Right lobe of liver (tissue), 6 donors: Measurements from ENCODE around the gene QRICH2. TPM values are rescaled to one million over a fixed set of nuclear protein-coding genes. Genes with fewer than 3 reads are reported as not detected.
A peak's percentile ranks its signal among the peaks of the same experiment; 100 is the strongest.
"Not testable (repeated sequence)": the region's sequence is repeated elsewhere in the genome, so short reads cannot be mapped to it uniquely, and the experiment has no call there.

Experiments used
- ATAC-seq, 4 donors: fragments of 200-7000 bp; cut with Tn5 transposase; one replicate each; pipeline ENCODE4 v1.9.1; 2020; ENCODE audit warnings: mild to moderate bottlenecking in 4 of 4, moderate library complexity in 4 of 4
- DNase-seq, 3 donors: peaks; one replicate each; pipeline ENCODE4 v3.0.0-alpha.2; 2020
- H3K27ac ChIP-seq, 3 donors: fragments of 200-600 bp; one replicate each; pipeline ENCODE4 v1.8.0; 2022
- H3K27me3 ChIP-seq, 2 donors: fragments of 200-600 bp; one replicate each; pipeline ENCODE4 v1.8.0; 2022
- H3K36me3 ChIP-seq, 4 donors: fragments of 200-600 bp; sonication (generic) in 1 of 4; one replicate each; pipeline versions ENCODE4 v1.5.1 to v1.8.0; 2017 to 2022; ENCODE audit warnings: control low read depth in 1 of 4
- H3K4me1 ChIP-seq, 4 donors: fragments of 200-600 bp; sonication (generic) in 1 of 4; one replicate each; pipeline versions ENCODE4 v1.5.1 to v1.8.0; 2017 to 2022; ENCODE audit warnings: control low read depth in 1 of 4
- H3K4me3 ChIP-seq, 3 donors: fragments of 200-600 bp; one replicate each; pipeline ENCODE4 v1.8.0; 2022
- H3K9me3 ChIP-seq, 4 donors: fragments of 200-600 bp; sonication (generic) in 1 of 4; one replicate each; pipeline versions ENCODE4 v1.5.1 to v1.8.0; 2017 to 2022; ENCODE audit warnings: control low read depth in 1 of 4
- POLR2A ChIP-seq: fragments of 450-650 bp; IDR thresholded peaks from one replicate; pipeline ENCODE4 v1.6.1; 2017; ENCODE audit warnings: antibody characterized with exemption, mild to moderate bottlenecking
- WGBS: methylation state at CpG from one replicate; pipeline ENCODE4 v1.1.6; 2018; ENCODE audit warnings: low coverage, low lambda C conversion rate; ENCODE audit not compliant: insufficient coverage; ENCODE audit errors: missing lambda C conversion rate; 5-methylcytosine and 5-hydroxymethylcytosine counted together
- intact Hi-C, 2 donors: fragments of 100-400 bp; cut with DNase I; formaldehyde crosslinking; loops; one replicate each; pipeline versions ENCODE4 v1.11.2 to v1.14.1; 2022
- total RNA-seq, 6 experiments: library from RNA; depleted of rRNA in 2 of 6; stranded (reverse); fragments of >200 nt in 2 of 6; fragmentation: NEBNext Ultra II Directional in 3 of 6; extraction: Animal tissue kit (Norgen Biotek cat#: 25700) in 3 of 6; gene quantifications; one replicate each; pipeline versions ENCODE4 v1.1.0 to v1.2.4, GENCODE V29; 2016 to 2023
- TF ChIP-seq, protein P1 (sequence below), 4 donors: fragments of 200-600 bp in 3 of 4; fragments of 450-650 bp in 1 of 4; IDR thresholded peaks; one replicate each; pipeline versions ENCODE4 v1.5.1 to v1.8.0; 2016 to 2022; ENCODE audit warnings: antibody characterized with exemption in 4 of 4, mild to moderate bottlenecking in 2 of 4
- donor health status: DM: no; HTN: yes; CAD: no.
- donor health status: DM: no; HTN: no; CAD: no.
- donor health status: DM: no; HTN: no; CAD: no.
- donor health status: DM: no; HTN: yes; CAD: no.
- donor health status: DM: no; HTN: yes; CAD: no.

QRICH2 gene
- total RNA-seq, 6 experiments from 2014 or later = 0.43 to 2.2 (median 1.5) TPM

GRCh38 chr17:76351526-76352071, 43.5 kb upstream of the QRICH2 start:
- WGBS = 38% methylated on average over 9 of the region's 9 CpGs
- H3K27ac ChIP-seq = peak overlapping the region; percentile 20 to 87 (median 79)
- TF ChIP-seq, protein P1, sequence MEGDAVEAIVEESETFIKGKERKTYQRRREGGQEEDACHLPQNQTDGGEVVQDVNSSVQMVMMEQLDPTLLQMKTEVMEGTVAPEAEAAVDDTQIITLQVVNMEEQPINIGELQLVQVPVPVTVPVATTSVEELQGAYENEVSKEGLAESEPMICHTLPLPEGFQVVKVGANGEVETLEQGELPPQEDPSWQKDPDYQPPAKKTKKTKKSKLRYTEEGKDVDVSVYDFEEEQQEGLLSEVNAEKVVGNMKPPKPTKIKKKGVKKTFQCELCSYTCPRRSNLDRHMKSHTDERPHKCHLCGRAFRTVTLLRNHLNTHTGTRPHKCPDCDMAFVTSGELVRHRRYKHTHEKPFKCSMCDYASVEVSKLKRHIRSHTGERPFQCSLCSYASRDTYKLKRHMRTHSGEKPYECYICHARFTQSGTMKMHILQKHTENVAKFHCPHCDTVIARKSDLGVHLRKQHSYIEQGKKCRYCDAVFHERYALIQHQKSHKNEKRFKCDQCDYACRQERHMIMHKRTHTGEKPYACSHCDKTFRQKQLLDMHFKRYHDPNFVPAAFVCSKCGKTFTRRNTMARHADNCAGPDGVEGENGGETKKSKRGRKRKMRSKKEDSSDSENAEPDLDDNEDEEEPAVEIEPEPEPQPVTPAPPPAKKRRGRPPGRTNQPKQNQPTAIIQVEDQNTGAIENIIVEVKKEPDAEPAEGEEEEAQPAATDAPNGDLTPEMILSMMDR (IDR thresholded peaks at IDR 0.05) = no peak
- TF ChIP-seq POLR2A = no peak

DNA sequence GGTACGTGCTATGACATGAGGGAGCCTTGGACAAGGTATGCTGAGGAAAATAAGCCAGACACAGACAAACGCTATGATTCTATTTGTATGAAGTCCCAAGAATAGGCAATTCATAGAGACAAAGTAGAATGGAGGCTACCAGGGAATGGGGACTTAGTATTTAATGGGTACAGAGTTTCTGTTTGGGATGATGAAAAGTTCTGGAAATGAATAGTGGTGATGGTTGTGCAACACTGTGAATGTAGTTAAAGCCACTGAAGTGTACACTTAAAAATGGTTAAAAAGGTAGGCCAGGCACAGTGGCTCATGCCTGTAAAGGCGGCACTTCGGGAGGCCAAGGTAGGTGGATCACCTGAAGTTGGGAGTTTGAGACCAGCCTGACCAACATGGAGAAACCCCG, 42.4 kb upstream of the QRICH2 start:
- Histone ChIP-seq H3K4me1 (peaks cover 0 to 41% (median 4%) of the 10 kb centered on the region in 4 donors), H3K27me3 (no peaks in the 10 kb centered on the region), H3K27ac (peak overlapping the region in 2 of 3 donors; percentile 79 to 87), H3K4me3 (no peak overlapping the region), H3K36me3 (peaks cover 0 to 9% (median 4%) of the 10 kb centered on the region in 4 donors), H3K9me3 (no peaks in the 10 kb centered on the region)
- intact Hi-C loops = no loop called here
- peak in 1 of 4 donors; percentile 3 for ATAC-seq
- no peak for TF ChIP-seq POLR2A
- TF ChIP-seq, protein P1 (IDR thresholded peaks at IDR 0.05) = no peak
- peak in 1 of 3 donors; percentile 32 for DNase-seq
- WGBS = 73% methylated on average over 5 of the region's 5 CpGs

More at GRCh38 chr17:76351526-76352071, 43.5 kb upstream of the QRICH2 start:
- H3K4me1 ChIP-seq = peaks cover 0 to 29% (median 4%) of the 10 kb centered on the region in 4 donors
- peak overlapping the region in 2 of 3 donors; percentile 82 to 91 for H3K4me3 ChIP-seq
- intact Hi-C loops = no loop called here
- DNase-seq (no peak), ATAC-seq (peak; percentile 43 to 64 (median 54))
- H3K27me3 ChIP-seq = no peaks in the 10 kb centered on the region
- H3K9me3 ChIP-seq = no peaks in the 10 kb centered on the region
- peaks cover 0 to 9% (median 4%) of the 10 kb centered on the region in 4 donors for H3K36me3 ChIP-seq

GRCh38 chr17:76346936-76347335, 38.9 kb upstream of the QRICH2 start:
- ATAC-seq, H3K9me3 ChIP-seq, H3K27ac ChIP-seq, H3K4me3 ChIP-seq, intact Hi-C loops, H3K27me3 ChIP-seq: not testable (repeated sequence)
- peak in 1 of 3 donors; percentile 11 for DNase-seq
- 97% methylated on average over 6 of the region's 11 CpGs for WGBS
- Histone ChIP-seq H3K4me1 (peaks cover 0 to 29% (median 4%) of the 10 kb centered on the region in 4 donors), H3K36me3 (peaks cover 0 to 31% (median 8%) of the 10 kb centered on the region in 4 donors)

GRCh38 chr17:76345377-76345974, 37.4 kb upstream of the QRICH2 start:
- peak; percentile 93 to 98 (median 94) for ATAC-seq
- no peaks in the 10 kb centered on the region for H3K9me3 ChIP-seq
- H3K36me3 ChIP-seq = peaks cover 0 to 36% (median 9%) of the 10 kb centered on the region in 4 donors
- no peak for TF ChIP-seq POLR2A
- TF ChIP-seq, protein P1 (IDR thresholded peaks at IDR 0.05) = no peak
- intact Hi-C loops = no loop called here
- 39% methylated on average over 14 of the region's 14 CpGs for WGBS
- H3K4me3 ChIP-seq = no peak overlapping the region
- peak overlapping the region in 2 of 3 donors; percentile 39 to 65 for H3K27ac ChIP-seq
- DNase-seq = peak; percentile 38 to 80 (median 76)
- peaks cover 0 to 17% (median 0%) of the 10 kb centered on the region in 4 donors for H3K4me1 ChIP-seq
- H3K27me3 ChIP-seq = no peaks in the 10 kb centered on the region

DNA sequence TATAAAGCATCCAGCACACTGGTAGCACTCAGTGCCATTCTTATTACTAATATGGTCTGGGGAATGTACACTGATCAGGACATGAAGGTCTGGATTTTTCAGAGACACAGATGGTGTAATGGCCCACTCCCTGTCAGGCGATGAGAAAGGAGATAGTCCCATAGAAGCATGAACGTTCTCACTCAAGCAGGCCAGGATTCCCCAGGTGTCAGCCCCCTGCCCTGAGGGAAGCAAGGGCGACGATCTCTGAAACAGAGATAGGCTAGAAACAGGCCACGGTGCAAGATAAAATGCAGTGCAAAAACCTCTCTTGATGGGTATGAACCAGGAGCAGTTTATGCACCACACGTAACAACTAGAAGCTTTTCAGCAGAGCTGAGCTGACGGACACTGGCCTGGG, 35.0 kb upstream of the QRICH2 start:
- intact Hi-C loops = no loop called here
- TF ChIP-seq, protein P1 (IDR thresholded peaks at IDR 0.05) = no peak
- no peak for TF ChIP-seq POLR2A
- WGBS = 89% methylated on average over 6 of the region's 7 CpGs
- H3K9me3 ChIP-seq = no peaks in the 10 kb centered on the region
- ATAC-seq (no peak), DNase-seq (peak in 1 of 3 donors; percentile 11)
- peaks cover 0 to 35% (median 9%) of the 10 kb centered on the region in 4 donors for H3K36me3 ChIP-seq
- H3K27ac ChIP-seq = no peak overlapping the region
- H3K4me1 ChIP-seq = peaks cover 0 to 14% (median 0%) of the 10 kb centered on the region in 4 donors
- no peak overlapping the region for H3K4me3 ChIP-seq
- no peaks in the 10 kb centered on the region for H3K27me3 ChIP-seq
